Thoracic aorta (tissue), 2 donors: Measurements from ENCODE around the gene NSUN6. TPM values are rescaled to one million over a fixed set of nuclear protein-coding genes. Genes with fewer than 3 reads are reported as not detected.

ENCODE experiments used
- ATAC-seq: fragments of 150-250 bp; one replicate; pipeline ENCODE4 v1.8.0; 2017; ENCODE audit warnings: low read depth; ENCODE audit not compliant: insufficient number of reproducible peaks, low FRiP score
- DNase-seq: peaks from one replicate; pipeline ENCODE4 v3.0.0-alpha.2; 2020; ENCODE audit warnings: low spot score
- H3K27ac ChIP-seq, 2 donors: fragments of 200-600 bp; sonication (generic); 1 replicate in 1 of 2; 2 replicates in 1 of 2; pipeline ENCODE4 v1.5.1; 2016; ENCODE audit warnings: mild to moderate bottlenecking in 2 of 2, moderate library complexity in 2 of 2
- H3K27me3 ChIP-seq: fragments of 200-600 bp; sonication (generic); replicated peaks from 2 replicates; pipeline ENCODE4 v1.6.0; 2016; ENCODE audit warnings: mild to moderate bottlenecking; ENCODE audit not compliant: insufficient read depth
- H3K36me3 ChIP-seq: fragments of 200-600 bp; sonication (generic); one replicate; pipeline ENCODE4 v1.5.1; 2016
- H3K4me1 ChIP-seq, 2 donors: fragments of 200-600 bp; sonication (generic); 1 replicate in 1 of 2; 2 replicates in 1 of 2; pipeline versions ENCODE4 v1.5.1 to v1.6.0; 2016; ENCODE audit warnings: low read depth in 2 of 2, mild to moderate bottlenecking in 1 of 2; ENCODE audit not compliant: control insufficient read depth in 1 of 2
- H3K4me3 ChIP-seq: fragments of 200-600 bp; sonication (generic); 2 replicates; pipeline ENCODE4 v1.5.1; 2016; ENCODE audit warnings: mild to moderate bottlenecking
- H3K9me3 ChIP-seq: fragments of 200-600 bp; sonication (generic); 2 replicates; pipeline ENCODE4 v1.5.1; 2016
- total RNA-seq, 2 donors: library from RNA; depleted of rRNA; stranded (reverse); fragments of >200 nt; gene quantifications; one replicate each; pipeline versions ENCODE4 v1.1.0 to v1.2.3, GENCODE V29; 2016
- TF ChIP-seq, protein P1 (sequence below): fragments of 200-600 bp; sonication (generic); IDR thresholded peaks from one replicate; pipeline ENCODE4 v1.5.1; 2019; ENCODE audit warnings: antibody characterized with exemption

NSUN6 gene
- total RNA-seq, 2 donors from 2014 or later = 12.7 to 19.8 TPM

DNA sequence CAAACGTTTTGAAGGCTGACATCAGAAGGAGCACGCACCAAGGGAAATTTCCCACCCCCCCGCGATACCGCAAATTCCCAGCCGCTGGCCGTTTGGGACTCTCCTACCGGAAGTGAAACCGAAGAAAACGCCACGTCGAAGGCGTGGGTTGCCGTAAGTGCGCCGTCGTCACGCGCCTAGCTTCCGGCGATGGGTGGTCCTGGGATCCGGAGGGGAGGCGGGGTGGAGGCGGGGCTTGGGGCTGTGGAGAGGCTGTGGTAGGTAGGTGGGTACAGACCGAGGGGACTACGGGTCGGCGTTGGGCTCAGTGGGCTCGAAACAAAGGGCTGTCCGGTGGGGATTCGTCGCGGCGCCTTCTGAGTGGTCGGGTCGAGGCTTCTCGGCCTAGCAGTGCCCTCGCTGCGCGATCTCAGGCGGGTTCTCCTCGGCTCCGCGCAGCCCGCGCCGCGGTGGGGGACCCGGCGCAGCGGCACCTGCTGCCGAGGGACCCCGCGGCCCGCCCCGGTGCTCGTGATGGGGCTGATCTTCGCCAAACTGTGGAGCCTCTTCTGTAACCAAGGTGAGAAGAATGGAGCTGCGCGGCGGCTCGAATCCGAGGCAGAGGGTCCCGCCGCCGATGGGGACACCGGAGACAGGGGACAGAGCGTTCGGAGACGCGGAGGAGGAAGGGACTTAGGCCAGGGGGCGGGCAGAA is 7.9 kb upstream of the NSUN6 start, which contains the start of gene ARL5B:
Gene ARL5B (plus strand): TSS at position 307 of the 694 bp plus-strand sequence. CDS start 207 bp downstream, at position 514.
- Histone ChIP-seq H3K4me1 (peaks cover 18 to 41% of the 10 kb centered on the region in 2 donors), H3K36me3 (no peaks in the 10 kb centered on the region), H3K4me3 (peak within 1 kb of the TSS; percentile 96), H3K27ac (peak within 1 kb of the TSS; percentile 98), H3K27me3 (no peaks in the 10 kb centered on the region), H3K9me3 (no peaks in the 10 kb centered on the region)
- peak; percentile 96 for DNase-seq
- ATAC-seq = peak; percentile 99
- TF ChIP-seq, protein P1, sequence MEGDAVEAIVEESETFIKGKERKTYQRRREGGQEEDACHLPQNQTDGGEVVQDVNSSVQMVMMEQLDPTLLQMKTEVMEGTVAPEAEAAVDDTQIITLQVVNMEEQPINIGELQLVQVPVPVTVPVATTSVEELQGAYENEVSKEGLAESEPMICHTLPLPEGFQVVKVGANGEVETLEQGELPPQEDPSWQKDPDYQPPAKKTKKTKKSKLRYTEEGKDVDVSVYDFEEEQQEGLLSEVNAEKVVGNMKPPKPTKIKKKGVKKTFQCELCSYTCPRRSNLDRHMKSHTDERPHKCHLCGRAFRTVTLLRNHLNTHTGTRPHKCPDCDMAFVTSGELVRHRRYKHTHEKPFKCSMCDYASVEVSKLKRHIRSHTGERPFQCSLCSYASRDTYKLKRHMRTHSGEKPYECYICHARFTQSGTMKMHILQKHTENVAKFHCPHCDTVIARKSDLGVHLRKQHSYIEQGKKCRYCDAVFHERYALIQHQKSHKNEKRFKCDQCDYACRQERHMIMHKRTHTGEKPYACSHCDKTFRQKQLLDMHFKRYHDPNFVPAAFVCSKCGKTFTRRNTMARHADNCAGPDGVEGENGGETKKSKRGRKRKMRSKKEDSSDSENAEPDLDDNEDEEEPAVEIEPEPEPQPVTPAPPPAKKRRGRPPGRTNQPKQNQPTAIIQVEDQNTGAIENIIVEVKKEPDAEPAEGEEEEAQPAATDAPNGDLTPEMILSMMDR = no peak

DNA sequence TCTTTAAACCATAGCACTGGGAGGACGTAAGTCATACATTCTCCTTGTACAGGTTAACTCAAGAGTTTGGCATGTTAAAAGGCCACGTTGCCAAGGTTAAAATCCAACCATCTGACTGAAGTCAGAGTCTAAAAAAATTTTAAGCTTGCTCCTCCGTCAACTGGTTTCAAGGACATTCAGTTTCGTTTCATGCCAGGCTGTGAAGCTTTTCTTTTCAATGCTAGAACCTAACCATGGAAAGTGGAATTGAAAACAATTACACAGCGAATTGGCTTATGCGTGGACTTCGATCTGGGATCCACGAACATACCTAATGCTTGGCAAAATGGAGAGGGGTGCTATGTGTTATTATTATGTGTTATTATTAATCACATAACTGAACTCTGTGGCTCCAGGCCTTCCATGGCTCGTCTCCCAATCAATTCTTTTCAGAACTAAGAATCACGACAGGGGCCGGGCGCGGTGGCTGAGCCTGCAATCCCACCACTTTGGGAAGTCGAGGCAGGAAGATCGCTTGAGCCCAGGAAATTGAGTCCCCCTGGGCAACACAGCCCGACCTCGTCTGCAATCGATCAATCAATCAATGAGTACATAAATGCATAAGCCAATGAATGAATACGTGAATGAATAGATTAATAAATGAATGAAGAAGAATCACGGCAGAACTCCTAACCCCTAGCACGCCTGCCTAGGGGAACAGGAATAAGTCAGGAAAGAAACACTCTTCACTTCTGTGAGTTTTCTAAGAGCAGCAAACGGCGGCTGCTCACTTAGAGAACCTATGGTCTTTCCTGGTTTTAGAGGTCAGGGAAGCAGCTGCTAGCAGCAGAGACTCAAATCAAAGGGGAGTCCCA is 7.1 kb upstream of the NSUN6 start:
- no peaks in the 10 kb centered on the region for H3K27me3 ChIP-seq
- no peaks in the 10 kb centered on the region for H3K9me3 ChIP-seq
- peaks cover 18 to 41% of the 10 kb centered on the region in 2 donors for H3K4me1 ChIP-seq
- peak overlapping the region; percentile 96 for H3K4me3 ChIP-seq
- TF ChIP-seq, protein P1 = no peak
- no peaks in the 10 kb centered on the region for H3K36me3 ChIP-seq
- peak overlapping the region; percentile 98 for H3K27ac ChIP-seq
- DNase-seq = no peak
- no peak for ATAC-seq

- Histone ChIP-seq H3K27me3 (no peaks in the 10 kb centered on the region), H3K27ac (no peak overlapping the region), H3K4me3 (no peak overlapping the region), H3K9me3 (no peaks in the 10 kb centered on the region), H3K36me3 (no peaks in the 10 kb centered on the region), H3K4me1 (peaks cover 12 to 31% of the 10 kb centered on the region in 2 donors)
- no peak for ATAC-seq
- no peak for DNase-seq
- TF ChIP-seq, protein P1 = no peak
Measured at GRCh38 chr10:18656724-18657123, 5.3 kb upstream of the NSUN6 start.

DNA sequence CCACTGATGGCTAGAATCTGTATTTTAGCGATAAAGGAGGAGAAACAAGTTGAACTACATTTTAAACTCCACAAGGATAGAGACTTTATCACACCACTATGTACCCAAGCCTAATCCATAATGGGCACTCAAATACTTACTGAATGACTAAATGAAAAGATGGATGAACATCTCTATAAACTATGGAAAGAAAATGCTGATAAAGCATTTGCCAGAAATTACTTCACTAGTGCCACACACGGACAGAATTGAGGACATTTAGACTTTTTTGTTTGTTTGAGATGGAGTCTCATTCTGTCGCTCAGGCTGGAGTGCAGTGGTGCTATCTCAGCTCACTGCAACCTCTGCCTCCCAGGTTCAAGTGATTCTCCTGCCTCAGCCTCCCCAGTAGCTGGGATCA is 1.7 kb upstream of the NSUN6 start:
- no peak for ATAC-seq
- TF ChIP-seq, protein P1 = no peak

GRCh38 chr10:18650404-18650997 is 886 bp downstream of the NSUN6 start:
- TF ChIP-seq, protein P1 = no peak
- no peak overlapping the region for H3K27ac ChIP-seq

More for the DNA sequence above, 1.7 kb upstream of the NSUN6 start:
- Histone ChIP-seq H3K4me1 (peaks cover 14 to 32% of the 10 kb centered on the region in 2 donors), H3K27ac (no peak overlapping the region), H3K27me3 (no peaks in the 10 kb centered on the region), H3K4me3 (no peak overlapping the region), H3K36me3 (no peaks in the 10 kb centered on the region), H3K9me3 (no peaks in the 10 kb centered on the region)
- no peak for DNase-seq

More at GRCh38 chr10:18650404-18650997, 886 bp downstream of the NSUN6 start:
- Histone ChIP-seq H3K36me3 (peaks cover 7% of the 10 kb centered on the region), H3K27me3 (no peaks in the 10 kb centered on the region), H3K9me3 (no peaks in the 10 kb centered on the region), H3K4me3 (peak overlapping the region; percentile 94), H3K4me1 (peaks cover 14 to 27% of the 10 kb centered on the region in 2 donors)
- DNase-seq (no peak), ATAC-seq (no peak)
